Prostate gland (tissue), 2 donors: ENCODE results near the gene SEC14L2.

Experiments used
- CTCF ChIP-seq, 4 experiments: fragments of 200-600 bp in 2 of 4; fragments of 450-650 bp in 2 of 4; sonication (generic) in 2 of 4; IDR thresholded peaks; 1 replicate in 3 of 4; 2 replicates in 1 of 4; pipeline ENCODE4 v1.5.1; 2016 to 2019; ENCODE audit warnings: antibody characterized with exemption in 4 of 4, mild to moderate bottlenecking in 2 of 4, moderate library complexity in 2 of 4
- POLR2A ChIP-seq: fragments of 450-650 bp; IDR thresholded peaks from one replicate; pipeline ENCODE4 v1.6.1; 2016; ENCODE audit warnings: antibody characterized with exemption, mild to moderate bottlenecking

DNA sequence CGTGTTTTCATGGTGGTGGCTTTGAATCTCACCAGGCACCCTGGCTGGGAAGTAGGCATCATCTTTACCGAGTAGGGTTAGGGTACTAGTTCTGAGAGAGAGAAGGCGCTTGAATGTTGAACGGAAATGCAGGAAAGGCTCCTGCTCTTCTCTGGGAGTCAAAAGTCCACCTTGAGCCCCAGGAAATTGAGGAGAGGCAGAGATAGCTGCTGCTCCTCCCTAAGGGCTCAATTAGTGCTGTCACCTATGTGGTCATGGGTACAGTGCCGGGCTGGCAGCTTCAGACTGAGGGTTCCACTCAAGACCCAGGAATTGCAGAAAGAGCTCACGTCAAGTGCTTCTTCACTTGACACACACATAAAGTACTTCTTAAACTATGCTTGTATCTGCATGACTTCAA lies 38.3 kb upstream of the SEC14L2 start:
- TF ChIP-seq POLR2A (no peak), CTCF (IDR thresholded peaks at IDR 0.05) (no peak)
